SK-MEL-5 (cell line): ENCODE data around the gene GABRR3. TPM values are rescaled to one million over a fixed set of nuclear protein-coding genes. Genes with fewer than 3 reads are reported as not detected.
"Not testable (repeated sequence)": the region's sequence is repeated elsewhere in the genome, so short reads cannot be mapped to it uniquely, and the experiment has no call there.

Experiments
- DNase-seq: peaks from one replicate; pipeline ENCODE4 v3.0.0-alpha.2; 2016; ENCODE audit warnings: low read depth, low spot score
- in situ Hi-C: cut with HindIII; loops from 2 replicates; pipeline ENCODE4 v1.10.0; 2016; ENCODE audit warnings: low sequenced_read_pairs, high pct_unique_total_duplicates, low pct_unique_long_range_greater_than_20kb
- total RNA-seq: library from RNA; depleted of rRNA; stranded (reverse); fragments of >200 nt; shearing (Covaris generic); gene quantifications from 2 replicates; pipeline ENCODE4 v1.2.3, GENCODE V29; 2014

The GABRR3 gene
- total RNA-seq, 1 experiment from 2014 or later = not detected

DNA sequence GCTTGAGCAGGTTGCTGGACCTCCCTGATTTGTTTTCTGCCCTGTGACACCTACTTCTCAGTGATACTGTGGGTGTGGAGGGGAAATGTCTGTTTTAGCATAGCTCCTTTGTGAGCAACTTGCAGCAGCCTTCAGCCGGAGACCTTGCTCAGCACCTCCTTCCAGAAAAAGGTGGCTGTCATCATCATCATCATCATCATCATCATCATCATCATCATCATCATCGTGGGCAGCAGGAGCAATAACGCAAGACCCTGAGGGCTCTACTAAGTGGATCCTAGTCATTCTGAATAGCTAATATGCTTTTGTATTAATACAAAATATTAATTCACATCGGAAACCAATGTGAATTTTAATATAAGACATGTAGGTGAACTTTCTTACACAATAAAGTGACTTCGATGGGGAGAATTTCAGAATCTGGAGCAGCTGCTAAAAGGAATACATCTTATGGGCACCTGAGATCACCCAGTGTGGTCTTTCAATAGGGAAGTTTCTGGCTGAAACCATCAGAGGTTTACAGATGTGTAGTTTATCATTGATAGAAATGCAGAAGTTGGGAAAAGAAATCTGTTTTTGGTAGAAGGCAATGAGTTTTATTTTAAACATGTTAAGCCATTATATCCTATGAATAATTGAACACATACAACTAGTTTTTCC, 8.6 kb downstream of the GABRR3 start:
- no peak for DNase-seq
- in situ Hi-C loops = no loop called here

DNA sequence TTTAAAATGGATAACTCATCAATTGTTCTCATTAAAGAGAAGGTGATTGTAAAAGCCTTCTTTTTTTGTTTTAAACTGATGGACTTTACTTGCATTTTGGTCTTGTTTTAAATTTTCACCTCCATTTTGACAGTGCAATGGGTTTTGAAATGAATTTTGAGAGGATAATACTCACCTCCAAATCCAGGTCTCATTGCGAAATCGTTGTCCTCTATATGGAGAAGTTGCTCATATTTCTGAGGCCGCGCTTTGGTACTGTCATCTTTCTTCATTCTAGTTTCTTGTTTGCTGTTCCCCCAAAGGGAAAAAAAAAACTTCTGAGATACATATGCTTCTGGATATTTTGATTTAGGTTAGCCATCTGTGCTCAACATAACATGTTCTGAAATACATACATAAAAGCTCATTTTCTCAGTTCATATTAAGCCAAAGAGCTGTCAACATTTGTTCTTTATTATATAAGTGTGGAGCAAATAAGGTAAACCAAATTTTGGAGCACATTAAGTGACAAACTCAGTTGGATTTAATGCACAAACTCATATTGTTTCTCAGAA, 9.6 kb downstream of the GABRR3 start:
- no peak for DNase-seq
- in situ Hi-C loops = no loop called here

DNA sequence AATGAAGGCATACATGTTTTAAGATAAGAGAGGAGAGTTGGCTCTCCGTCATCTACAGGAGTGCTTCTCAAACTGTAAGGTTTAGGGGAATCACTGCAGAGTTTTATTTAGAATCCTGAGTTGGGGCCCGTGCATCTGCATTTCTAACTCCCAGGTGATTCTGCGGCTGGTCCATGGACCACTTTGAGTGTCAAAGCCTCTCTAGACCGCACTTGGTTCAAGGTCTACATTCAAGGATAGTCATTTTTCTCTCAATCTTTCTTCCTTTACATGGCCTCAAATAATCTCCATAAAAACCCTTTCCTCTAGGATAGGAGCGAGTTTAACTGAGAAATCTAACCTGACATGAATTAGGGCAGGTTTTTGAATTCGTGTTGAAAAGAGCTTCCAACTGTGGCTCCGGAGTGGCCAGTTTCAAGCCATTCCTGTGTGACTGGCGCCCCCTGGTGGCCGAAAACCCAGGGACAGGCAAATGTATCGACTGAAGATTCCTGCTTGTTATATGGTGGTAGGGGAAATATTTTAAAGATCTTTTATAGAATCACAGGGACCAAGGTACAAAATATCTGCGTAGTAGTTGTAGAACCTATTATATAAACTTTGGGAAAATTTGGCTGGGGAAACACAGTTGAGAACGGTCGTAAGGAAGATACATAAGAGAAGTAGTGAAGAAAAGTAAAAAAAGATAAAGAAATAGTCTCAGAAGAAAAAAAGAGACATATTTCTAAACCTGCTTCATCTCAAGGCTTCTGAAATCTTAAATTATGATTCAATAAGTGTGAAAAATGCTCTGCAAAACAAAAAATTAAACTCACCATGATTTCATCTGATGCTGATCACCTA, 11.9 kb downstream of the GABRR3 start:
- in situ Hi-C loops = loop anchor here (25.0 kb wide), 1 partner anchor 236 kb away; no protein-coding TSS in a partner anchor
- DNase-seq = peak; percentile 80

DNA sequence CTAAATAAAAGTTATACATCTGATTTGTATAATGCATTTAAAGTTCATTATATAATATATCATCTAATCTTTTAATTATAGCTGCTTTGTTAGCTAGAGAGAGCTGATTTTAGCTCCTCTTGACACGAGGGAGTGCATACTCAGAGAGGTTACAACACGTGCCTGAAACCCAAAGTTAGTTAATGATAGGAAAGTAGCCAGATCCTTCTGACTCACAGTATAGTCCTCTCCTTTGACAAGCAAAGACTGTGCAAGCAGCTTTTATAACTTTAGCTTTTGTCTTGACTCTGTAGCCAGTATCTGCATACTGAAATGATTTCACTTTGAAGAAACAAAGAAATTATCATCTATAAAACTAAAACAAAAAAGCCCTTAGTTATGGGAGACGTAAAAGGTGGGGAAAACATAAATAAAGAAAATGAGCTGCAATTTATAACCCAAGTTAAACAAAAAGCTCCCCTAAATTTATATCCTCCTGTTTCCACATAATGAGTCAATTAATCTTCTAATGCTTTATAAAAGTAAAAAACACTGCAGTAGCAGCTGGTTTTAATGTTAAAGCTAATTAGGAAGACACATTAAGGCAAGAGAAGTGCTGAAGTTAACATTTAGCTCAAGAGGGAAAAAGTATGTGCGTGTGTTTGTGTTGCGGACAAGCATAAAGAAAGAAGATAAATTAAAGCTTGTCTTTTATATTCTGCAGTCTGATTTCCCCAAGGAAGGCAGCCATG, 13.1 kb downstream of the GABRR3 start:
- in situ Hi-C loops = loop anchor here (25.0 kb wide), 1 partner anchor 235 kb away; no protein-coding TSS in a partner anchor
- DNase-seq = peak; percentile 32

DNA sequence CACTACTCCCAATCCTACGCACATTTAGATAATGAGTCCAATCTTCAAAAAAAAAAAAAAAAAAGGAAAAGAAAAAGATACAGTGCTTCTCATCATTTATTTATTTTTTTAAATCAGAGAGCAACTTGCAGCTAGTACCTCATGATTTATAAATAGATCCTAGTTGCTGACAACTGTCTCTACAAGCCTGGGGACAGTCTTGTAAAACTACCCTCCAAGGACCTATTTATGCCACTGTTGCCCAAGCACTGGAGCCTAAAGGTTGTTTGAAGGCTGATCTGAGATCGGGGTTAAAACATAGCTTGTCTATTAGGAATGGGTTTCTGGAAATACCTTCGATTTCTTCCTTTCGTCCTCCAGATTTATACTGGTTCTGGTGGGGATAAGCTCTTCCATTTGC, 14.7 kb downstream of the GABRR3 start:
- in situ Hi-C loops = loop anchor here (25.0 kb wide), 1 partner anchor 233 kb away; no protein-coding TSS in a partner anchor
- no peak for DNase-seq

DNA sequence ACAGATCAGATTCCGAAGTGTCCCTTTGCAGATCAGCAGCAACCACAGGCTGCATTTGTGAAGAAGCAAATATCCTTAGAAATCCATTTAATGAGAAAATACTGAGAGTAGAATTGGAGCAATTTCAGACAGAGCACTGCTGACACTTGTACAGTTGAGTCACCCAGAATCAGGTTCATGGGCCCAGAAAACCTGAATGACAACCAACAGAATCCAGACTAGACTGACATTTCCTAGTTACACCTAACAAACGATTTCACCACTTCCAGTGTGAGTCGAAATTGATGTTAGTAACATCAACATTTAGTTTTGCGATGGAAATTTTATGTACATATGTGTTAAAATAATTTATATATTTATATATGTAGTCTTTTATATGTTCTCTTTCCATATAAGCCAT, 16.8 kb downstream of the GABRR3 start:
- in situ Hi-C loops = loop anchor here (25.0 kb wide), 1 partner anchor 231 kb away; no protein-coding TSS in a partner anchor
- no peak for DNase-seq

DNA sequence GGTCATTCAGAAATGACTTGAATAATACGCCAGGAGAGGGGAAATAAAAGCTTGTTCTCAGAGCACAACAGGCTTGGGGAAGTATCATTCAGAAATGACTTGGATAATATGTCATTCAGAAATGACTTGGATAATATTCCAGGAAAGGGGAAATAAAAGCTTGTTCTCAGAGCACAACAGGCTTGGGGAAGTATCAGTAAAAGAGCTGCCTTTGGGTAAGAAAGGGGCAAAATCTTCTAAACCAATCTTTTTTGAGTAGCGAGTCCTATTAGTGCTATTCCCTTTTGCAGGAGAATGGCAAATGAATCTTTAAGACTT, 20.9 kb downstream of the GABRR3 start:
- no peak for DNase-seq
- in situ Hi-C loops = loop anchor here (25.0 kb wide), 1 partner anchor 227 kb away; no protein-coding TSS in a partner anchor

DNA sequence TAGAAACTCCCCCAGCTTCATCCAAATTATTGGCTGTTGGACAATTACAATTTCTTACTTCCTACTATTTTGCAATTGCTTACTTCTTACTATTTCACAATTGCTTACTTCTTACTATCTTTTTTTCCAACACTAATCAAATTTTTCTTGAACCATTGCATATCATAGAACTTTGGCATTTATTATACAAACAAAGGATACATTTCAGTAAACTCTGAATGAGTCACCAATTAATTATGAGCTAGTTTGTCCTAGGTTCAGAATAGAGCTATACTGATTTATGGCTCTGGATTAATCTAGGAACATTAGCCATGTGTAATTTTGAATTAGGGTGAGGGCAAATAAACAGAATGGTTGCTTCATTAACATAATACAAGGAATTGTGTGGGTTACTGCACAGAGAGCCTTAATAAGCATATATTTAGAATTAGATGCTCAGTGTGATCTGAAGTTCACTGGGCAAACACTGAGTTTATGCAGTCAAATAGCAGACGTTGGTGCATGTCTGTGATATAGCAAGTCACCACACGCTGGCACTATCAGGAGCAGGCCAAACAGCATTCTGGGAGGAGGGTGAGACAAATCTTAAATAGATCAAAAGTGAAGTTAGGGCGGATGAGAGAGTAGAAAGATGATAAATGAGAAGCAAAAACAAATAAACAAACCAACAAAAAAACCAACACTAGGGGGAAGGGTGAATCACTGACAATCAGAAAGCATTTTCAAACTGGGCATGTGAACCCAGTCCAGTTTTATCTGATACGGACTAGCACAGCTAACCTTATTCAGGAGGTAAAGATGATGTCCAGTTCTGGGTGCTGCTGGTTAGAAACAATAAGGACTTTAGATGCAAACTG, 21.5 kb downstream of the GABRR3 start:
- in situ Hi-C loops = loop anchor here (25.0 kb wide), 1 partner anchor 226 kb away; no protein-coding TSS in a partner anchor

DNA sequence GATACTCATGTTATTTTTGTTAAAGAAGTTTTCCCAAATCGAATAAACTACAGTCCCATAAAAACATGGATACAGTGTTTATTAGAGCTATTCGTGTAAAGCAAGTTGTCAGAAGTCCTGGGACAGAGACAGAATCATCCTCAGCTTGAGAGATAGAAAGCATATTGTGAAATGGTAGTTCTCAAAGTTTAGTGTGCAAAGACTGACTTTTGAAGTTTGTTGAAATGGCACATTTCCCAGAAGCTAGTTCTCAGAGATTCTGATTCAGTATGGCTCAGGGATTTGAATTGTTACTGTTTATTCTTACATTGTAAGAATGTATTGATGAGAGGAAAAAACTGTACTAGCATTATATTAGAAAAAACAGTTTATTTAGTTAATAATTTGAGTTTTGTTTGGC, 22.1 kb downstream of the GABRR3 start:
- no peak for DNase-seq
- in situ Hi-C loops = loop anchor here (25.0 kb wide), 1 partner anchor 226 kb away; no protein-coding TSS in a partner anchor

More for the DNA sequence above, 21.5 kb downstream of the GABRR3 start:
- DNase-seq = peak; percentile 31

DNA sequence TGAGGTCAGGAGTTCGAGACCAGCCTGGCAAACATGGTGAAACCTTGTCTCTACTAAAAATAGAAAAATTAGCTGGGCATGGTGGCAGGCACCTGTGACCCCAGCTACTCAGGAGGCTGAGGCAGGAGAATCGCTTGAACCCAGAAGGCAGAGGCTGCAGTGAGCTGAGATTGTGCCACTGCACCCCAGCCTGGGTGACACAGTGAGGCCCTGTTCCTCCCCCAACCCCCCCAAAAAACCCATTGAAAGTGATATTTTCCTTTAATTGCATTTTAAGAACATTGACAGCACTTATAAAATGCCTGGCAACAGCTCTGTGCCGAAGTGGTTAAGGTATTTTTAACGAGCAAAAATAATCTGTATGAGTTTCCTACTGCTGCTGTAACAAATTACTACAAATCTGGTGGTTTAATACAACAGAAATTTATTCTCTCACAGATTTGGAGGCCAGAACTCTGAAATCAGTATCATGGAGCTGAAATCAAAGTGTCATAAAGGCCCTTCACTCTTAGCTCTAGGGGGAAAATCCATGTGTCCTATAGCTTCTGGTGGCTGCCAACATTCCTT, 24.1 kb downstream of the GABRR3 start:
- in situ Hi-C loops = loop anchor here (25.0 kb wide), 1 partner anchor 224 kb away; no protein-coding TSS in a partner anchor
- DNase-seq = not testable (repeated sequence)

DNA sequence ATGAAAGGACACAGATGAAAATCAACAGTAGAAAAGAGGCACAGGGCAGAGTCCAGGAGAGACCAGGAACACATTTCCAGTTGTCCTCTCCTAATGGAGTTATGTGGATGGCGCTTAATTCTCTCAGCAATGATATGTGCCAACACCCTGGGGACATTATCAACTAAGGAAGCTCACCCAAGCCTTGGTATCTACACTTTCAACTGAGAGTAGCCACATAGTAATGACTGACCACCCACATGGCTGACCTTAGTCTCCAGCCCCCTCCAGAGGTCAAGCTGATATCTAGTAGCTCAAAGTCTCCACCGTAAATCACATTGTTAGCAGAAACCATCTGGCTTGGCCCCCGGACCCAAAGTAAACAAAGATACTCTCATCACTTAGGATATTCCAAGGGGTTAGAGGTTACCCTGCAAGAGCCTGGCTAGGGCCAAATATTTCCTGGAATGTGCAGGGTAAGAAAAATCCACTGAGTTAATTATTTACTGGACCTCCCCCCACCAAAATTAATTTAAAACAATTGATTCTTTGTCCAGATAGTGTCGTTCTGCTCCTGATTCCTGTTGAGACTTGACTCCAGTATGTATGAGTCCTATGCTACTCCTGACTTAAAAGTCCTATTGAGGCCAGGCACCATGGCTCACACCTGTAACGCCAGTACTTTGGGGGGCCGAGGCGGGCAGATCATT, 24.8 kb downstream of the GABRR3 start:
- in situ Hi-C loops = loop anchor here (25.0 kb wide), 1 partner anchor 223 kb away; no protein-coding TSS in a partner anchor
- no peak for DNase-seq

DNA sequence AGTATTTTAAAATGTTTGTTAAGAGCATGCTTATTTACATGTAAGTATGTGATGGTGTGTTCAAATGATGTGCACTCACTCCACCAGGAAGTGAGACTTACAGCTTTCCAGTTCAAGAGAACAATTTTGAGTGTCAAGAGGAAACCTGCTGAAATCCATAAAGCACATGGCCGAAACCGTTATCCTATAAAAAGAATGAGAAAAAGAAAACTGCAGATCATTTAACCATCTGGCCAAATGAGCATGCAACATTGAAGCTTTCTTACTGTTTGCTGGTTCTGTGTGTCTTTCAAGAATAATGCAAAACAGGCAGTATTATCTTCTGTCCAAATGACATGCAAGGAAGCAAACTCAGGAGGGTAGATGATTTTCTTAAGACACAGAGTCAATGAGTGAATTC, 26.3 kb downstream of the GABRR3 start:
- in situ Hi-C loops = loop anchor here (25.0 kb wide), 1 partner anchor 222 kb away; no protein-coding TSS in a partner anchor
- DNase-seq = no peak

DNA sequence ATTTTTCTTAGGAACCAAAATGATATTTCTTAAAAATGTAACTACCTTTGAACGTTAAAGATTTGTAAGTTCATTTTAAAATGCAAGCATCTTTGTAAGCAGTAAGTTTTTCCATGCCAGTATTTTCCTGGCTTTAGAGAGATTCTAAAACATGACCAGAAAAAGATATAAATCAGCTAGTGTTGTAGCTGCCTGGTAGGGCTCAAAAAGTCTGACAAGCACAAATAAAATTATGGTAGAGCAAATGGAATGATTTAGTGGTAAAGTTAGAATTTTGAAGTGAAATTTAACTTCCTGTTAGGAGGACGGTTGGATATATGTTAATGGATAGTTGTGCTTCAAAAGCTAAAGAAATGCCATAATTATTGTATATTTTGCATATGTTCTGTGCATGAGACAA, 29.7 kb downstream of the GABRR3 start:
- no peak for DNase-seq
- in situ Hi-C loops = loop anchor here (25.0 kb wide), 1 partner anchor 218 kb away; no protein-coding TSS in a partner anchor

DNA sequence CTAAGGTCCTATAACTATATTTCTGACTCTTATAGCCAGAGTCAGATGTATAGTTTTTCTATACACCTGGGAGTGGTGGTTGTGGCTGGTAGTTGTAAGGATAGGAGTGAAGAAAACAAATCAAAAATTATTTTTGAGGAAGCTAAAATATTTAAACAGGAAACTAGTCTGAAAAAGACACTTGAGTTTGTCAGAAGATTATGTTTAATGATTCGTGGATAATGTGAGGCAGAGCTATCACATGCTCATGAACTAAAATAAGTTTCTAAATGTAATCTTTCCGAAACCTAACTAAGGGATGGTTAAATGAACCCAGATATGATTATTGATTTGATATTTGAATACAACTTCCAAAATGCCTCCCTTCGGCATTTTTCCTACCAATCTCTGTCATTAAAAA, 30.4 kb downstream of the GABRR3 start:
- in situ Hi-C loops = loop anchor here (25.0 kb wide), 1 partner anchor 217 kb away; no protein-coding TSS in a partner anchor
- no peak for DNase-seq

DNA sequence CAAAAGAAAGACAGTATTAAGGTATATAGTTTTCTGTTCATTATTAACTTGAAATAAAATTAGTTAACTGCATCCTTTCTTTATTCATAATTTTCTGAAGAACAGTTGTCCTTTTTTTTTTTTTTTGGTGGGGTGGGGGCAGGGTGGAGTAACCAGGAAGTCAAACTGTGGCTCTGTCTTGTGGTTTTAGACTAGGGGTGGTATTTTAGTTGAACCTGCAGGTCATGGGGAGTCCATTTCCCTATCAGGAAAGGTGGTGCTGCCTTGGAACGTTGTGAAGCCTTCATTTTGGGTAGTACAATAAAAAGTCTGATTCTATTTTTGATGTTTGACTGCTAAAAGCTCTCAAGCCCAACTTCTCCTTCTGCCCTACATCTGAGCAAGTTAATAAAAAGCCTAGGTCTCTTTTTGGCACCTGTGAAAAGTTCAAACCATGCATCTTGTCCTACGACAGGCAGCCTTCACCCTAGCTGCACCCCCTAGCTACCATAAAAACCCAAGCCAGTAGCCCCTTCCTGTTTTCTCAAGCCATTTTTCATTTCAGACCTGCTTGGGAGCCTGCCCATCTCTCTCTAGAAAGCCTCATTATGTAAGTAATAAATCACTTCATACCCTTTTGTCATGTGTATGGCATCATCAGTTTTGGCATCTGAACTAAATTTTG, 31.7 kb downstream of the GABRR3 start:
- in situ Hi-C loops = loop anchor here (25.0 kb wide), 1 partner anchor 216 kb away; no protein-coding TSS in a partner anchor
- DNase-seq = no peak
